A172 (cell line): Measurements from ENCODE around the gene CALM1. TPM values are rescaled to one million over a fixed set of nuclear protein-coding genes. Genes with fewer than 3 reads are reported as not detected.
A peak's percentile ranks its signal among the peaks of the same experiment; 100 is the strongest.

Source experiments
- DNase-seq: peaks from one replicate; pipeline ENCODE4 v3.0.0-alpha.2; 2015; ENCODE audit warnings: low spot score
- total RNA-seq: library from RNA; depleted of rRNA; stranded (reverse); fragments of >200 nt; shearing (Covaris generic); gene quantifications from 2 replicates; pipeline ENCODE4 v1.2.3, GENCODE V29; 2014; rRNA removed

CALM1 gene
- 395 and 420 TPM in 2 replicates for total RNA-seq

DNA sequence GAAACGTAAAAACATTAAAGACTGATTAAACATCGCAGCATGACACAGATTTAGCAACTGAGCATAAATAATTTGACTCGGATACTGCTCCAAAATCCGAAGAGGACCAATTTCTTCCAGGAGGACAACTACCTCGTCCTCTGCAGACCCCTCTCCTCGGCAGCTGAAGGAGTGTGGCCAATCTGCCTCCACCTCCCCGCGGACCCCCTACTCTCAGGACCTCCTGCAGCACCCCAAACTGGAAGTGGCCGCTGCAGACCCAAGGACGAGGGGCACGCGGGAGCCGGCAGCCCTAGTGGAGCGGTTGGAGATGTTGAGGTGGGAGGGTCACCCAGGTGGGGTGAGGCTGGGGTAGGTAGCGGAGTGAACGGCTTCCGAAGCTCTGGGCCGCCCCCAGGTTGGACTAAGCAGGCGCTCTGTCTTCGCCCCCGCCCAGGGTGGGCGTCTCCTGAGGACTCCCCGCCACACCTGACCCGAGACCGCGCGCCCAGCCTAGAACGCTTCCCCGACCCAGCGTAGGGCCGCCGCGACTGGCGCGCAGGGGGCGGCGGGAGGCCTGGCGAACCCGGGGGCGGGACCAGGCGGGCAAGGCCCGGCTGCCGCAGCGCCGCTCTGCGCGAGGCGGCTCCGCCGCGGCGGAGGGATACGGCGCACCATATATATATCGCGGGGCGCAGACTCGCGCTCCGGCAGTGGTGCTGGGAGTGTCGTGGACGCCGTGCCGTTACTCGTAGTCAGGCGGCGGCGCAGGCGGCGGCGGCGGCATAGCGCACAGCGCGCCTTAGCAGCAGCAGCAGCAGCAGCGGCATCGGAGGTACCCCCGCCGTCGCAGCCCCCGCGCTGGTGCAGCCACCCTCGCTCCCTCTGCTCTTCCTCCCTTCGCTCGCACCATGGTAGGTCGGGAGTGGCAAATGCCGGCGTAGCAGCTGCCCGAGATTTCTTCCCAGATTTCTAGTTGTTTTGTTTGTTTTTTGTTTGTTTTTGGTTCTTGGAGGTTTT, at the start of gene CALM1:
TSS of gene CALM1 (plus strand) at position 689 of the 999 bp plus-strand sequence. CDS start at position 891, 202 bp downstream.
- DNase-seq: peak; percentile 69

DNA sequence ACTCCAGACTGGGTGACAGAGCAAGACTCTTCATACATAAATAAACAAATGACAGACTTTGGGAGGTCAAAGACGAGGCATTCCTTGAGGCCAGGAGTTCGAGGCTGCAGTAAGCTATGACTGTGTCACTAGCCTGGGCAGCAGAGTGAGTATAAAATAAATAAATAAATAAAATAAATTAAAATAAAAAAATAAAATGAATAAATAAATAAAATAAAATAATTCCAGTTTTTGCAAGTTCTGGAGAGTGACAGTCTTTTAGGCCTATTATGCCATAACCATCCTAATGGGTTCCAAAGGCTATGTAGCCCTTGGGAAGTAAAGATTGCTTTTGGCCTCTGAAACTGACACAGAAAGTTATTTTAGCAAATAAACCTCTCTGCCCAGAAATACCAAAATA, 48.6 kb upstream of the CALM1 start:
- no peak for DNase-seq

DNA sequence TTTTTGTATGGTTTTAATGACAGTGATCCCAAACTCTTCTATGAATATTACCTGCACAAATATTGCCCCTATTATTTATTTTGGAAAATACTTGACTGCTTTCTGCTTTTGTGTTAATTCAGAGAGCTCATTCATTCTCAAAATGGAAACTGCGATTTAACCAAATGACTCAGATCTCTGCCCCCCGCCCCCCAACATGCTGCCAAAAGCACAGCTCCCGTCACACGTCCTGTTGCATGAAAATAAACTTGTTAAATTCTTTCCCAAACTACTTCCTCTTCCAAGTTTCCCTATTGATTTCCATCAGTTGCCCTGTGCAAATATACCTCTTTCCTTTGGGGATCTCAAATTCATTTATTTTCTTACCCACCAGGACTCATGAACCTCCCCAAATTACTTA, 47.1 kb upstream of the CALM1 start:
- DNase-seq: no peak

DNA sequence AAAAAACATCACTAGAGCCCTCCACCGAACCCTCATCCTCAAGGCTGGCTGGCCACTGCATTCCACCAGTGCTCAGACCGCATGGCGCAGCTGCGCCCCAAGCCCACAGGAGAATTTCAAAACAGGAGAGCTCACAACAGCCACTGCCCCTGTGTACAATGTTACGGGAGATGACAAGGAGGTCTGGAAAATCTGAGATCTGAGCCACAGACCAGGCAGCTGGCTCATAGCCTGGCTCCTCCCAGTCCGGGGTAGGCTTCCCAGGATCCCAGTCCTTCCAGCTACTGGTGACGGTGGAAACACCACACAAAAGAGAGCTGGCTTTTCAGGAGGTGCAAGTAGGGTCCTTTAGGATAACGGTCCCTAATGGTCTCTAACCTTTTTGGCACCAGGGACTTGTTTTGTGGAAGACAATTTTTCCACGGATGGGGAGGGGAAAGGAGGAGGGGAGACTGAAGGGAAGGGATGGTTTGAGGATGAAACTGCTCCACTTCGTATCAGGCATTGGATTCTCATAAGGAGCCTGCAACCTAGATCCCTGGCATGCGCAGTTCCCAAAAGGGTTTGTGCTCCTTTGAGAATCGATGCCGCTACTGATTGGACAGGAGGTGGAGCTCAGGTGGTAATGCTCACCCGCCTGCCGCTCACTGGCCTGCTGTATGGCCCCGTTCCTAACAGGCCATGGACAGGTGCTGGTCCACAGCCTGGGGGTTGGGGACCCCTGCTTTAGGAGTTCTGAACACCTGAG, 42.1 kb upstream of the CALM1 start:
- DNase-seq: no peak

DNA sequence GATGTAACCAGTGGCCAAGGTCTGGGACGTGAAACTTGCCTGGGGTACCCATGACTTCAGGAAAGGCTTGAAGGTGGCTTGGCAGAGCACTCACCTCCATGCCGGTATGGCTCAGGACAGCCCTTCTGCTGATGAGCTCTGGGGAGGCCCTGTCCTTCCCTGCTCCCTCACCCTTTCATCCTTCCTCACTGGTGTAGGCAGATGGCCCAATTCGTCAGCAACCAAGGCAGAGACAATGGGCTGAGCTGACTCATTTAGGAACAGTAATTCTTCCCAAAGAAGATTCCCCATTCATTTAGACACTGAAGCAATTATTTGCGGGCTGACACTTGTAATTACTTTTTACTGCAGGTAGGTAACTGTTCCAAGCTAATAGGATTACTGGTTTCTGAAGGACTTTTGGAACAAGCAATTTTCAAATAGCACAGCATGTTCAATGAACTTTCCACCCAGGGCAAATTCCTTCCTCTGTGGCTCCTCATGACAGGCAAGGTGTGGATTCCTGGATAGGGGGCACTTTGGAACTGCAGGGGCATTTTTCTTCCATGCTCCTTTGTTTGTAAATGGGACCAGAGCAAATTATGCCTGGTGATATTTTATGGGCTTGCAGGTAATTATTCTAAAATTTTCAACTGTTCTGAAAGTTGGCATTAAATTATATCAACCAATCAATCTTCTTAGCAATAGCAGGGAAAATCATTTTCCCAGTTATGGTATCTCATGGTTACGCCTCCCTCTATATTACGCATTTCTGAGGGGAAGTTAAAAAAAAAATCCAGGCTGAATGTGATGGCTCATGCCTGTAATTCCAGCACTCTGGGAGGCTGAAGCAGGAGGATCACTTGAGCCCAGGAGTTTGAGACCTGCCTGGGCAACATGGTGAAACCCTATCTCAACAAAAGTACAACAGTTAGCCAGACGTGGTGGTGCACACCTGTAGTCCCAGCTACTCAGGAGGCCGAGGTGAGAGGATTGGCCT, 41.0 kb upstream of the CALM1 start:
- peak; percentile 31 for DNase-seq

DNA sequence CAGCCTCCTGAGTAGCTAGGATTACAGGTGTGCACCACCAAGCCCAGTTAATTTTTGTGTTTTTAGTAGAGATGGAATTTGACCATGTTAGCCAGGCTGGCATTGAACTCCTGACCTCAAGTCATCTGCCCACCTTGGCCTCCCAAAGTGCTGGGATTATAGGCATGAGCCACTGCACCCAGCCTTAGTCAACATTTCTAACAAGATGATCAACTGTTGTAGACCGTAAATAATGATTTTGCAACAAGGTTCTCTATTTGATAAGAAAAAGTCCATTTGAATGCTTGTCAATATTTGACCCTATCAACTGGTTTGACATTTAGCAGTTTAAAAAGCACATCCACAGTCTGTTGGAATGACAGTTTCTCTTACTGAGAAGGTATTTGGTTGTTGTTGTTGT, 39.9 kb upstream of the CALM1 start:
- no peak for DNase-seq

DNA sequence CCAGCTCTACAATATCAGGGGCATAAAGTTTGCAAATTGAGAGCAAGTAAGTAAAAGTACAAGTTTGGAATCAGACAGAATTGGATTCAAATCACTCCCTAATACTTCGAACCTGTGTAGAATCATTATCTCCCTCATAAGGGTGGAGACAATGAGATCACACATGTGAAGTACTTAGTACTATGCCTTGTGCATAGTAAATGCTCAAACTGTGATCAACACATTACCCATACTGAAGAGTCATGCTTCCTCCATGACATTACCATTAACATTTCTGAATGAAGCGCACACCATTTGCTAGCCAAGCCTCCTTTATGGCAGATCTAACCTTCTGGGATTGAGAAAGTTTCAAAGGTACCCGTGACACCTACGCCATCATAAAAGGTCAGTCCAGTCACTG, 38.5 kb upstream of the CALM1 start:
- no peak for DNase-seq

DNA sequence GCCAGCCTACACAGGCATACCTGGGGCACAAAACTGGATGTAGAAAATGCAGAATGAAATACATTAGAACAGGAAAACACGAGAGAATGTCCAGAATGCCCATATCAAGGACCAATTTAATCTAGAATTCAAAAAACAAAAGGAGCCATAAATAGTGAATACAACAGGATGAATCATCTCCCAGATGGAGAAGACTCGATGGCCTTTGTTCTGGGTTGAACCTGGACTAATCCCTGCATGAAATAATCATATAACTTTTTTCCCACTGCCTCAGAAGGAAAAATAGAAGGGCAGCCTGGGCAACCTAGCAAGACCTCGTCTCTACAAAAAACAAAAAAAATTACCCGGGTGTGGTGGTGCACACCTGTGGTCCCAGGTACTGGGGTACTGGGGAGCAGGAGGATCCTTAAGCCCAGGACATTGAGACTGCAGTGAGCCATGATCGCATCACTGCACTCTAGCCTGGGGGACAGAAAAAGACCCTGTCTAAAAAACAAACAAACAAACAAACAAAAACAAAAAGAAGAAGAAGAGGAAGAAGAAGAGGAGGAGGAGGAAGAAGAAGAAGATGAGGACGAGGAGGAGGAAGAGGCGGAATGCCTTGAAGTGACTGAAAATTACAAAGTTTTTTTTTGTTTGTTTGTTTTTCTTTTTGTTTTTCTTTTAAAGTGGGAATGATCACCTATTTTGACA, 34.8 kb upstream of the CALM1 start:
- DNase-seq: no peak

DNA sequence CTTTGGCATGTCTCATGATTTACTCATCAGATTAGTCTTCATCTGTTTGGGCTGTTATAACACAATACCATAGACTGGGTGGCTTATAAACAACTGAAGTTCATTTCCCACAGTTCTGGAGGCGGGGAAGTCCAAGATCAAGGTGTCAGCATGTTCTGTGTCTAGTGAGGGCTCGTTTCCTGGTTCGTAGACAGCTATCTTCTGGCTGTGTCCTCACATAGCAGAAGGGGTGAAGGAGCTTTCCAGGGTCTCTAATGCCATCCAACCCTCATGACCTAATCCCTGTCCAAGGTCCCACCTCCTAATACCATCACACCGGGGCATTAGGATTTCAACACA, 34.3 kb upstream of the CALM1 start:
- no peak for DNase-seq

DNA sequence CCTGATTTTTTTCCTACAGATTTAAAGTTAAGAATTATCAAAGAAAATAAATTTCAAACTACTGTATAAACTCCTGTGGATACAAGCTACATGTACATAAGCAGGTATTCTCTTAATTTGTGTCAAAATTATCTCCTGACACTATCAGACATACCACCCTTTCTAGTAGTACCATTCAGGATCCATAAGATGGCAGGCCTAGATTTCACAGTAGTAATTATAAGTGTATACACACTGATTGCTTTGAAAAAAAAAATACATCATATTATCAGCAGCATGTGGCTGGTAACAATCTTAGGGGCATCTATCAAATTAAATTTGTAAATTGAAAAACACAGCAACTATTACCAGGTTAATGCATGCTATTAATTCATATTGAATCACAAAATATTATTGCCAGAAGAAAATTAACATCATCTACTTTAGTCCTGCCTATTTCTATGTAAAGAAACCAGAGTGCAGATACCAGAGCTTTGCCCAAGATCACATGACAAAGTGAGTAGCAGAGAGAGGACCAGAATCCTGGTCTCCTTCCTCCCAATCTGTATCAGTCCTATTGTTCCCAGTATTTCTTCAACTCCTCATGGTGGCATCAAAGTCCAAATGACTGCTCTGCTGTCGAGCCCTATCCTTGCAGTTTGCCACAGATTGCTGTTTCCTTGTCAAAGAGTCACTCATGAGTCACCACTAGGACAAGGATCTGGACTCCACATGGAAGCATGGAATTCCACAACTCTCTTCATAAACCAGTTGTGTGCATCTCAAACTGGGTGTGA, 27.7 kb upstream of the CALM1 start:
- DNase-seq: peak; percentile 45

DNA sequence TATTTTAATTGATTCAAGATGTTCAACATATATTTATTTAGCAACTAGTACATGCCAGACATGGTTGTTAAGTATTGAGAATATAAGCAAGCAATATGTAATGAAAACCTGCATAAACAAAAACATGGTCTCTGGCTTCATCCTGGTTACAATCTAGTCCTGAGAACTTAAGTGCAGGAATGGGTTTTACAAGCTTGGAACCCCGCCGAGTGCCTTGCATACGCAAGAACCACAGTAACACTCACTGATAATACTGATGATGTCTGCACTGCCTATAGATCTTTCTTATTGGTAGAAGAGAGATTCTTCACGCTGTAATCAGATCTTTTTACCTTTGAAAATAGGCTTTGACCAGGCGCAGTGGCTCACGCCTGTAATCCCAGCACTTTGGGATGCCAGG, 22.9 kb upstream of the CALM1 start:
- no peak for DNase-seq

DNA sequence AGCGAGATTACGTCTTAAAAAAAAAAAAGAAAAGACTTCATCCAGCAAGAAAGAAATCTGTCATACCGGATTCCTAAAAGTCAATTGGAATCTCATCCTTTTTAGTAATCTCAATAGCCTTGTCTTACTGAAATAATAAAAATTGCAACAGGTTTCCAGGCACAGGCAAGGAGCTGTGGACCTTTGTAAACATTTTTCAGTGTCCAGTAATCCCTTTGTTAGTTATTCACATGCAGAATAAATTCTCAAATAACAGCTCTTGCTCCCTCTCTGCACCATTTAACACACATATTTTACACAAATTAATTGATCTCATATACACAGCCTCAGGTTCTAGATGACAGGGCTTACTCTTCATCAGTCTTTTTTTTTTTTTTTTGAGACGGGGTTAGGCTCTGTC, 22.0 kb upstream of the CALM1 start:
- no peak for DNase-seq

DNA sequence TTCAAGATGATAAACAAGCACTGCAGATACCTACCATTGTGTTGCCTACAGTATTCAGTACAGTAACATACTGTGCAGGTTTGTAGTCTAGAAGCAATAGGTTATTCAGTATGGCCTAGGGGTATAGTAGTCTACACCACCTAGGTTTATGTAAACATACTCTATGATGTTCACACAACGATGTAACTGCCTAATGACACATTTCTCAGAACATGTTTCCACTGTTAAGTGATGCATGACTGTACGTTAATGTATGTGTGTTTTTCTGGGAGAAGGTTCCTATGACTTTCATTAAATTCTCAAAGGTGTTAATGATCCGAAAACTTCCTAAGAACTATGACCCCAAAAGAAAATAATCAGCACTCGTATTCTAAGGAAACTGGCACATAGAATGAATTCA, 20.9 kb upstream of the CALM1 start:
- no peak for DNase-seq

DNA sequence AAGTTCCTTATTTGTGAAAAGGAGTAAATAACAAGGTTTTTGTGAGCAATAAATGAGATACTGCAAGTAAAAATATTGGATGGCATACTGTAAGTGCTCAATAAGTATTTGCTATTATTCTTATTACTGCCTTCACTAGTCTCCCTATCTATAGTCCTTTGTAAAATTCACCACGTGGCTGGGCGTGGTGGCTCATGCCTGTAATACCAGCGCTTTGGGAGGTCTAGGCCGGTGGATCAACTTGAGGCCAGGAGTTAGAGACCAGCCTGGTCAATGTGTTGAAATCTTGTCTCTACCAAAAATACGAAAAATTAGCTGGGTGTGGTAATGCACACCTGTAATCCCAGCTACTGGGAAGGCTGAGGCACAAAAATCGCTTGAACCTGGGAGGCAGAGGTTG, 18.6 kb upstream of the CALM1 start:
- DNase-seq: no peak

DNA sequence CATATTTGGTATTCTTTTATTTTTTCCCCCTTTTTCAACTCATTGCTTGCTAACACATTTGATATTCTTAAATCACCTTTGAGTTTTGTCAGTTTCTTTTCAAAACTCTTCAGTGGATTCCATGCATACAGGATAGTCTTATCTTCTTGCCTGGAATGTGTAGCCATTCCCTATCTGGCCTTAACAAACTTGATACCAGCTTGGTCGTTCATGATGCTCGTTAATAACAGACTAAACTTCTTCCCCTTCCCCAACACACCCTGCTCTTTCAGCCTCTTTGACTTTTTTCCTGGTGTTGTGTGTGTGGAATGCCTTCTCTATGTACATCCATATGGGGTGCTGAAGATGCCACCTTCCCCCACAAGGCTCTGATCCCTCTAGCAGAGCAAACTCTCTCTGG, 17.7 kb upstream of the CALM1 start:
- no peak for DNase-seq

DNA sequence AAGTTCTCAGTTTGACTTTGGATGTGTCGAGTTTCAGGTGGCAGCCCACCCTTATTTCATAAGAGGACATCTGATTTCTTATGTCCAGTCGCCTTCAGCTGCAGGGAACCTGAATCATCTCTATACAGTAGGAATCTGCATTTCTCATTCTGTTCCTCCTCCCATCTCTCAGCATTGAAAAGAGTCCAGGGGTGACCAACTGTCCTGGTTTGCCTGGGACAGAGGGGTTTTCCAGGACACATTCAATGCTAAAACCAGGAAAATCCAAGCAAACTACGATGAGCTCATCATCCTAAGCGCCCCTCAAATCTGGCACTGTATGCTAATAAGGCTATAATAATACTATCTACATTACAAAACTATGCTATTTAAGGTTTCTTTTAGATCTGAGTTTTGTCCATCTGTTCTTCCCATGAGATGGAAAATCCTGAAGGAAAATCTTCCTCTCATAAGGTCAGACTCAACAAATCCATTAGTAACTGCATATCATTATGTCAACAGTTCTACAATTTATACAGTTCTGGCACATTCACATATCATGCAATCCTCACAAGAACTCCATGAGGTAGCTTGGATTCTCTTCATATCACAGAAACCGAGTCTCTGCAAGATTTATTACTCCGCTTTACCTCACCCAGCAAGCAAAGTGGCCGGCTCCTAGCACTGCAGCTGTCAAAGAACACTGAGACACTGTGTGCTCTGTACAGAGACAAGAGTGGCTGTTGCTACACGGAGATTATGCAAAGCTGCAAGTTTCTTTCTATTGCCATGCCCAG, 15.6 kb upstream of the CALM1 start:
- DNase-seq: no peak

DNA sequence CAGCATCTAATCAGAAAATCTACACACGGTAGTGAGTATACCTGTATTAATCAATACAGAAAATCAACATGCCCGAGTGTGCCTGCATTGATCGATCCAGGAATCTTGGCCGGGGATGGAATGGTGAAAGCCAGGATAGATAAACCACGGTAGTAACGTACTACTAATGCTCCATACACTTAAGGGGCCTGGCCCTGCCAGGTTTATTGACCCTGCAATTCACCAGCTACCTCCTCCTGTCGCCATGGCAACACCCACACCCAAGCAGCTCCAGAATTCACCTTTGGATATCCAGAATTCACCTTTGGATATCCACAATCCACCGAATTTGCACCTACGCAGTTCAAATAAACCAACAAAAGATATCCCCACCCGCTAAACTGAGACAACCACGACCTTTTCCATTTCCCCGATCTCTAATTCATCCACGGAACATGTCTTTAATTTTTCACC, 14.8 kb upstream of the CALM1 start:
- no peak for DNase-seq

DNA sequence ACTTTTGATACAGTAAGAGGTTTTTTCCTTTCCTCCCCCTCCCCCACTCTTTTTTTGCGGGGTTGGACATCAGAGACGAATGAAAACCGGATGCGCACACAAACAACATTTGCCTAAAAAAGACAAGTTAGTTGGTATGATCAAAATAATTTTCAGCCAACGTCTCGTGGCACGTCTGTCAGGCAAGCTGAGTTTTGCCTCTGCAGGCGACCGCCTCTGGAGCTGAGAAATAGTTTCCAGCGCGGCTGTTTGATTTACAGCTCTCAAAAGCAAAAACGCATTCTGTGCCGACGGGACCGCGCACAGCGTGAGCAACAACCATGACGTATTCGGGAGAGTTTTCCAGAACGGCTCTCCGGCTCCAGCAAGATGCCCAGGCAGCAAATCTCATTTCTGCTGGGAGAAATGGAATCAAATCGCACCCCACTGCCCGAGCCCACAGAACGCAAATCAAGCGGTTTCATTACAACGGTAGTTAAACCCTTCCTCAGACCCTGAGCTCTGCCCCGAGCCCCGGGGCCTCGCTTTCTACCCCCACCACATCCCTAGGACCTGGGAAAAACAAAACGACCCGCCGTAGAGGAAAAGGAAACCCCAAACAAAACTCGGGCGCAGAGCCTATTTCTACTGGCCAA, 14.2 kb upstream of the CALM1 start:
- DNase-seq: peak; percentile 69
